Activated gamma-delta T cell treated with Interleukin-2 at 50 U/mL for 16 hours (primary cell): Measurements from ENCODE around the gene ZYX.

Experiments
- DNase-seq: peaks from one replicate; pipeline ENCODE4 v3.0.0-alpha.2; 2020

ZYX gene, protein sequence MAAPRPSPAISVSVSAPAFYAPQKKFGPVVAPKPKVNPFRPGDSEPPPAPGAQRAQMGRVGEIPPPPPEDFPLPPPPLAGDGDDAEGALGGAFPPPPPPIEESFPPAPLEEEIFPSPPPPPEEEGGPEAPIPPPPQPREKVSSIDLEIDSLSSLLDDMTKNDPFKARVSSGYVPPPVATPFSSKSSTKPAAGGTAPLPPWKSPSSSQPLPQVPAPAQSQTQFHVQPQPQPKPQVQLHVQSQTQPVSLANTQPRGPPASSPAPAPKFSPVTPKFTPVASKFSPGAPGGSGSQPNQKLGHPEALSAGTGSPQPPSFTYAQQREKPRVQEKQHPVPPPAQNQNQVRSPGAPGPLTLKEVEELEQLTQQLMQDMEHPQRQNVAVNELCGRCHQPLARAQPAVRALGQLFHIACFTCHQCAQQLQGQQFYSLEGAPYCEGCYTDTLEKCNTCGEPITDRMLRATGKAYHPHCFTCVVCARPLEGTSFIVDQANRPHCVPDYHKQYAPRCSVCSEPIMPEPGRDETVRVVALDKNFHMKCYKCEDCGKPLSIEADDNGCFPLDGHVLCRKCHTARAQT

DNA sequence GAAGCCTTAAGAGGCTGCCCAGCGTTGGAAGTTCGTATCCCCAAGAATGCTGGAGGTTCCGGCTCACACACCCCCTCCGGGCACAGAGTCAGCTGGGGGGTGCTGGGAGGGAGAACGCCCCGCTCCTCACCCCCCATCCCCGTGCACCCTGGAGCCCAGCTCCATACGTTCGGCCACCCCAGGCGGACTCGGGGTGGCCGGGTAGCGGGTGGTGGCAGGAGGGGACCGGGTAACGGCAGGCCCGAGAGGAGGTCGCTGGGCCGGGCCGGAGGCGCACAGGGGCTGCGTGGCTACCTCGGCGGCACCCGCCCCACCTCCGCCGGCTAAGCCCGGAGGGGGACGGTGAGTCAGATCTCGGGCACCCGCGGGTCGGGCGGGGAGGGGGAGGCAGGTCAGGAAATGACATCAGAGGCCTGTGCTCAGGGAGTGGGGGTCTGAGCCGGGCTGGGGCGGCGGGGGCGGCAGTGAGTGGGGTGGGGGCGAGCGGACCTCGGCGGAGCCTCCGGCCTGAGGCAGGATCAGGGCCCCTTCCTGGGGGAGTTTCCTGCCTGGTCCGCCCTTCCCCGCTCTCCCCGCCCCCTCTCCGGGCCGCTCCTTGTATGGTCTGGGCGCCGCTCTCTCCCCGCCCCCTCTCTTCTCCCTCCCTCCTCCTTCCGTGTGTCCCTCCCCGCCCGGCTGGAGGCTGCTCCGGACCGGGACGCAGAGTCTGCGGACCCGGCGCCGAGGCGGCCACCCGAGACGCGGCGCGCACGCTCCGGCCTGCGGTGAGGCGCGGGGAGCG, at the start of gene ZYX:
ZYX (plus strand) TSS at position 700 of the 781 bp plus-strand sequence. CDS start 227 bp downstream, outside the sequence.
- DNase-seq = peak; percentile 89

DNA sequence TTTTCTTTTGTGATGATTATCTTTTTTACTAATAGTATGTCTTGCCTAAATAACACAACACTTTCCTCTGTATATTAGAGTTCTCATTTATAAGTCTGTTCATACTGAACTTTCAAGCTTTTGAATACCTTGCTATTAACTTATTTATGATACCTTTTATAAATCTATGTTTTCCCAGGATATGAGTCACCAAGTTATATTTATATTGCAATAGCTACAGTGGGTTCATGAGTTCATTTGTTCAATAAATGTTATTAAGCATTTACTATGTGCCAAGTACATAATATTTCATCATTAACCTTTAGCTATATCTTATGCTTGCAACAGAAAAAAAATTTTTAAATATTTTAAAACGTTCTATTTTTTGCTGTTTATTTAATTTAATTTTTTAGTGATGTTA, 46.9 kb upstream of the ZYX start:
- DNase-seq = no peak

DNA sequence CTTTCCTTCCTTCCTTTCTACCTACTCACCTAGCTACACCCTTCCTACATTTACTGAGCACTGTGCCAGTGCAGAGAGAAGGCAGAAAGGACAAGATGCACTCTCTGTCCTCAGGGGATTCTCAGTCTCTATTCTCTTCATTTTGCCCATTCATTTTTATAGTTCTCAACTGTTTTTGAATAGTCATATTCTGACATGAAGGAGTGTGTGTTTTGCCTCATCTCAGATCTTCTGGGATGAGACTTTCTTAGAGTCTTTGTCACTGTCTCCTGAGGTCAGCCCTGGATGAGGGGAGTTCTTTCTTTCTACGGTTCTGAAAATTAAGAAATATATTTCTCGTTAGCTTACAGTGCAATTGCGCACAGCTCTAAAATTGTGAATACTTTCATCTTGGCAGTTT, 43.9 kb upstream of the ZYX start:
- no peak for DNase-seq

DNA sequence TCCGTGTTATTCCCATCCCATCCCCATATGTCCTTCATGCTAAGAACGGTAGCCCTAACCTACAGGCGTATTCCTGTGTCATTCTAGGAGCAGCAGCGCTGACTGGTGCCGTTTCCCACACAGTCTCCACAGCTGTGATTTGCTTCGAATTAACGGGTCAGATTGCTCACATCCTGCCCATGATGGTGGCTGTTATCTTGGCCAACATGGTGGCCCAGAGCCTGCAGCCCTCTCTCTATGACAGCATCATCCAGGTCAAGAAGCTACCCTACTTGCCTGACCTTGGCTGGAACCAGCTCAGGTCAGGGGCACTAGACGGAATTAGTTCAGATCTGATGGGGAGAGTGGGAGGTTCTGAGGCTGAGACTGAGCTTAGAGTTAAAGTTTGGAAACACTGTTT, 39.3 kb upstream of the ZYX start:
- DNase-seq = no peak

DNA sequence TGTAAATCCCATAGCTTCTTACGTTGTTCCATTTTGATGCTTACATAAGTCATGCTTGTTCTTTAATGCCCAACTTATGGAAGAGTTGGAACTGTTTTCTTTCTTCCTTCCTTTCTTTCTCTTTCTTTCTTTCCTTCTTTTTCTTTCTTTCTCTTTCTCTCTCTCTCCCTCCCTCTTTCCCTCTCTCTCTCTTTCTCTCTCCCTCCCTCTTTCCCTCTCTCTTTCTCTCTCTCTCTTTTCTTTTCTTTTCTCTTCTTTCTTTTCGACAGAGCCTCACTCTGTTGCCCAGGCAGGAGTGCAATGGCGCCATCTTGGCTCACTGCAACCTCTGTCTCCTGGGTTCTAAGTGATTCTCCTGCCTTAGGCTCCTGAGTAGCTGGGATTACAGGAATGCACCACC, 37.5 kb upstream of the ZYX start:
- DNase-seq = no peak

DNA sequence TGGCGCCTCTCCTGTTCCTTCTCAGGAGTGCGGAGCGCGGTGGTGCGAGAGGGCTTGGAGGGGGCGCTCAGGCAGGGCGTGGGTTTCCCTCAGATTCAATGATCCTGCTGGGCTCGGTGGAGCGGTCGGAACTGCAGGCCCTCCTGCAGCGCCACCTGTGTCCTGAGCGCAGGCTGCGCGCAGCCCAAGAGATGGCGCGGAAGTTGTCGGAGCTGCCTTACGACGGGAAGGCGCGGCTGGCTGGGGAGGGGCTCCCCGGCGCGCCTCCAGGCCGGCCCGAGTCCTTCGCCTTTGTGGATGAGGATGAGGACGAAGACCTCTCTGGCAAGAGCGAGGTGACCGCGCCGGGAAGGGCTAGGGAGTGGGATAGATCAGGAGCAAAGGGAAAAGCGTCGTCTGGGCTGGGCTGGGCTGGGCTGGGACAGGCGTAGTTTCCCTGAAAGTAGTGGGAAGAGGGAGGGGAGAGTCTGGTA, 35.7 kb upstream of the ZYX start:
- DNase-seq = peak; percentile 63

DNA sequence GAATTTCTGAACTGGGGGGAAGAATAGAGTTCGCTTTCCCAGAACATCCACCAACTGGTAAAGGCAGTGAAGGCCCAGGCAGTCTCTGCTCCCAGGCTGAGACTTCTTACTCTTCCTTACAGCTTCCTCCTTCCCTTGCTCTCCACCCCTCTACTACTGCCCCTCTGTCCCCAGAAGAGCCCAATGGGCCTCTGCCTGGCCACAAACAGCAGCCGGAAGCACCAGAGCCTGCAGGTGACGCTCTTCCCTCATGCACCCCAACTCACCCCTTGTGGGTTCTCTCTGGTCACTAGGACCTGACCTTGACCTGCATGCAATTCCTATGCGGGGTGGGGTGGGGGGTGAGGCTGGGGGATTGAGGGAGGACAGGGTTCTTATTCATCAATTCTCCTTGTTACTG, 35.1 kb upstream of the ZYX start:
- no peak for DNase-seq

DNA sequence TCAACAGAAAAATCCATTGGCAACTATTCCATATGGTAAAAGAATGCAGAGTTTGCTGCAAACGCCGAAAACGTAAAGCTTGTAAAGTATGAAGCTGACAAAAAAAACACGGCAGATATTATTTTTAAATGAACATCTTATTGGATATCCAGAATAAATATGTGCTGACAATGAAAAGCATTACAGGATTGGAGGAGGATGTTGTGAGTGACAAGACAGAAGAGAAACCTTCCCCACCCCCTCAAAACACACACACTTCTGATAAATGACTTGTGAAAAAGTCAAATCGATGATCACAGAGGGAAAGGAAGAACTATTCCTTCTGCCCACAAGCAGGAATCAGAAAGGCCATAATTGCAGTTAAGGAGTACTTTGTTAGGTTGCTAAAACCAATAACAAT, 33.2 kb upstream of the ZYX start:
- DNase-seq = no peak

DNA sequence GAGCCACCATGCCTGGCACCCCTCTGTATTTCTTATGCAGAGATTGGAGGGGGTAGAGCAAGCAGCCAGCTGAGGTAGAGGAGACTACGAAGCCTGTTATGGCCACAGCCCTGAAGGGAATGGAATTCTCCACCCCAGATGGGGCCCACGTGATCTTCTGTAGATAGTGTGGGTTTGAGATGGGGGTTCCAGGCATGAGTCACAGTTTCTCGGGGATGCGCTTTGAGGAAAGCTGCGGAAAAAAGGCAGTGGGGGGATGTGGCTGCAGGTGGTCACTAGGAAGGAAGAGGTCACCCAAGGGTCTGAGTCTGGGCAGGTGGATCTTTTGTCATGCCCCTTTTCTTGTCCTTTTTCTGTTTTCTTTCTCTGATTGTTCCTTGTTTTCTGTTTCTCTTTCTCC, 30.1 kb upstream of the ZYX start:
- no peak for DNase-seq

DNA sequence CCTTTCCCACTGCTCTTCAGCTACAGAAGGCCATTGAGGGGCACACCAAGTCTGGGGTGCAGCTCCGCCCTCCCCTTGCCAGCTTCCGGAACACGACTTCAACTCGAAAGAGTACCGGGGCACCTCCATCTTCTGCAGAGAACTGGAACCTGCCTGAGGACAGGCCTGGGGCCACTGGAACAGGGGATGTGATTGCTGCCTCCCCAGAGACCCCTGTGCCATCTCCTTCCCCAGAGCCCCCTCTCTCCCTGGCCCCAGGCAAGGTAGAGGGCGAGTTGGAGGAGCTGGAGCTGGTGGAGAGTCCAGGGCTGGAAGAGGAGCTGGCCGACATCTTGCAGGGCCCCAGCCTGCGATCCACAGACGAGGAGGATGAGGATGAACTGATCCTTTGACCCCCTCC, 29.6 kb upstream of the ZYX start:
- DNase-seq = no peak

DNA sequence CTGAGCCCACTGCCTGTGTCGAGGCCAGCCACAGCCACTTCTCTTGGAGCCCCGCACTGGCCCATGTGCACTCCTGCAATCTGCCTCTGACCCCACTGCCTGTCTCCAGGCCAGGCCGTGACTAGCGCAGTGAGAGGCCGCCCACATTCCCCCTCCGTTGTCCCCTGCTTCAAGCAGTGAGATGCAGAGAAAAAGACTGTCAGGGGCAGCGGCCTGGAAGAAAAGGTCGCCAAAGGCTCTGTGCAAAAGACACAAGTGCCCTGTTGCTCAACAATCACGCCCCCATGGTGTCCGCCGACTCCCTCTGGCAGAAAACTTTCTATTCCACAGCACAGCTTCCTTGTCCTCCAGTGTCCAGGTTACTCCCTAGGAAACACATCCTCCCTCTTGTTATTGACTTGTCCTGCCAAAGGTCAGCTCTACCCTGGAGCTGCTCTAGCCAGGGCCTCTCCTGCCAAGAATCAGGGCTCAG, 28.6 kb upstream of the ZYX start:
- no peak for DNase-seq

DNA sequence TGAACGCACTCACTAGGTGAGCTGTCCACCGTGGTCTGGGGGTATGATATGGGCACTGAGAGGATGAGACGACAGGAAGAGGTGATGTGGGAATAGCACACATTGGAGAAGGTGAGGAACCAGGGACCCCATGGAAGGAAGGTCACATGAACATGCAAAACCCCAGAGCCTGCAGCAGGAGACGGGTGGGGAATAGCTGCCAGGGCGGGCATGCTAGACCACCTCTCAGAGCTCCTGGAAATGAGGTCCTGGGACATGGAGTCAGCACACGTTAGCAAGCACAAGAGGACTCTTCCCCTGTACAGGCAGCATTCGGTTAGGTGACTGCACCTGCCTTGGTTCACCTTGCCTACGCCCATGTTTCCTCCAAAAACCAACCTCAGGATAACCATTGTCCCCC, 26.8 kb upstream of the ZYX start:
- no peak for DNase-seq

DNA sequence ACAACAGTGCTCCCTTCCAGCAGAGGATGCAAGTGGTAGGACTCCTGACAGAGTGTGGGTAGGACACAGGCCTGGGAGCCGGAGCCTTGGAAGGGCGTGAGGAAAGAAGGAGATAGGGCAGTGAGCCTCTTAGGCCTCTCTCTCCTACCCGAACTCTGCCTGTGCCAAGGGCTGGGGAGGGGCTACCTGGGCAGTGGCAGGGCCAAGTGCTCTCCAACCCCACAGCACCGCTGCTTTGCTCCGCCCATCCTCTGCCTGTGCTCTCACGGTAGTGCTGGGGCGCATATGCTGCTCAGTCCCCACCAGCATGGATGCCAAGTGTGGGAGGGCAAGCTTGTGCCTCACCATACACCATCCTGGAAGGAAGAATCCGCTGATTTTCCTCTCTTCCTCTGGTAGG, 26.2 kb upstream of the ZYX start:
- DNase-seq = no peak

DNA sequence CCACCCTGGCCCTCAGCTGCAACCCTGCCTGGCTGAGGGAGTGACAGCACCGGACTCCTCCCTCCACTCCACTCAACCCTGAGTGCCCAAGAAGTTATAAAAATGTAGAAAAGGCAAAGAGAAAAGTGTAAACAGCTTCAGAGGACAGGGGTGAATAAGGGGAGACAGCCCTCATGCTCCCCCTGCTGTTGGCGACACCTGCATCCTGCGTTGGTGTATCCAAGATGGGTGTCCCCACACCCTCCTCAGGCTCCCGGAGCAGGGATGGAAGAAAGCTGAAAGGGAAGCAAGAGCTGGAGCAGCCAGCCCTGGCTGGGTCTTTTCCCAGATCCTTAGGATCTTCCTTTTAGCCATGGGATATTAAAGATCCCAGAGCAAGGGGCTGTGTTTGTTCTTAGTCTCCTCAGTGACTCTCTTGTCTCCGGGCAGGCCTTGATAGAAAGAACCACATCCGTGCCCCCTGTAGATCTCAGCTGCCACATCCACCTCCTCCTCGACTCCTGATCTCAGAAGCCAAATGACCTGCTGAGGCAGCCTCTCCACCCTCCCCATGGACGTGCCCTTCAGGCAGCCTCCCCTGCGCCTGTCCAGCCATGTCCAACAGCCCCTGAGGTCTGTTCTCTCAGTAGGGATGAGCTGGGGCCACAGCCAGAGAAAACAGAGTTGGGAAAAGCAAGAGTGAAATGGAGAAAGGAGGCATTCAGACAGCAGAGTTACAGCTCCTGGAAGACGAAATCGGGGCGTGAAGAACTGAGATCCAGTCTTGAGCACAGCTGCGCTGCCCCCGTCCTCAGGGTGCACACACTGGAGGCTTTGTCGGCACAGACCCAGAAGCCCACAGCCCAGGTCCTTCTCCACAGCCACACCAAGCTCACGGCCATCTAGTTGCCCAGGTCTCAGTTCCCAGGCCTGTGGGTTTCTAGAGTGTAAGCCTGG, 25.4 kb upstream of the ZYX start:
- DNase-seq = no peak

DNA sequence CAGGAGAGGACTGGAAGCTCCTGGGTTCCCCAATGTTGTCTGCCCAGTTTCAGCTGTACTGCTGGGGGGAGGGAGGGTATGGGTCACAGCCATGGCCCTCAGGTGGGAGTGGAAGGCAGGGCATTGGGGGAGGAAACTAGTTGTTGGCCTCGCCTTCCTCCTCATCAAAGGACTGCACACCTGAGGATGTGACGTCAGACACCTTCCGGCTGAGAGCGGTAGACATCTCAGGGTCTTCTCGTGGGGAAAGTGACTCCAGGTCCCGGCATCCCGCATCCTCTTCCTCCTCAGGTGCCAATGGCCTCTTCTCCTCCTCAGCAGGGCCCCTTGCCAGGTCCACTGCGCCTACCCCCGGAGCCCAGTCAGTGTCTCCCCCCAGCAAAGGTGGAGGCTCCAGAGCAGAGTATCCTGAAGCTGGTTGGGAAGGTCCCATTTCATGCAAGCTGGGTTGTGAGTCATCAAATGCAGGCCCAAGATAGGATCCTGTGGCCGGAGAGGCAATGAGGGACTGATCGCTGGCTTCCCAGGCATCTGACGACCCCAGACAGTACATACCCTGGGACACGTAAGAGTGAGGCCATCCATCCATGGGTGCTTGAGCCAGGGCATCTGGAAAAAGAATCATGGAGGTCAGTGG, 24.6 kb upstream of the ZYX start:
- no peak for DNase-seq

DNA sequence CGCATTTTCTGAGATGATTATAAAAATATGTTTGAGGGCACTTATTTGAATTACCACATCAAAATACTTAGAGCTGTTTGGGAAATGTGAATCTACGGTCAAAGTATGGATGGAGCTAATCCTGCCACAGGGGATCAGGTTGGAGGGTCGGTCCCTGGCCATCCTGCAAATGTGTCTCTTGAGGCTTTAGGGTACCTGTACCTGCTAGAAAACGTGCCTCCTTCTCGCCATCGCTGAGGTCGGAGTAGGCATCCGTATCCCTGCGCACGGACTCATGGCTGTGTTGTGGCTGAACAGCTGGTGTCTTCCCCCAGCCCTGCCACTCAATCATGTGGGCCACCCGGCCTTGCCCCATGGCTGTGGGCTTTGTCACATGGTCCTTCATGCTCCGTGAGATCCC, 22.5 kb upstream of the ZYX start:
- DNase-seq = no peak

DNA sequence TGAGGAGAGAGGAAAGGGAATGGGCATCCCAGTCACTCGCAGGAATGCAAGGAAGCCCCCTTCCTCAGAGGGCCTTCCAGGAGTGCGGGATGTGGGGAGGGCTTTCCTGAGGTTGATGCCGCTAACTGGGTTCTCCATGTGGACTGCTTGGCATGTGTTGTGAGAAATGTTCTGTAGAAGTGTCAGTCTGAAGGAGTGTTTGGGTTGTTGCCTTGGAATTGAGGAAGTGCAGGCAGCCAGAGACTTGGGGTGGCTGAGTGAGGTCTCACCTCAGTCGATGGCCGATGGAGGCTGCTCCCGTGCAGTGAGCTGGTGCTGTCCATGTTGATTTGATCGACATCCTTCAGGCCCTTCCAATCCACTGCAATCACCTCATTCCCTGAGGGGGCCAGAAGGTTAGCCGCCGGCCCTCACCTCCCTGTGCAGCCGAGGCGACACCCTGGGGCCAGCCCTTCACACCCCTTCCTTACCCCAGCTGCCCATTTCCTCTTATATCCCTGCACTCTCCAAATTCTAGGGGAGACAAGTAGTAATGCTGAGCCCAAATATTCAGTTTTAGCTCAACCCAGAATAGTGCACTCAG, 21.3 kb upstream of the ZYX start:
- no peak for DNase-seq

DNA sequence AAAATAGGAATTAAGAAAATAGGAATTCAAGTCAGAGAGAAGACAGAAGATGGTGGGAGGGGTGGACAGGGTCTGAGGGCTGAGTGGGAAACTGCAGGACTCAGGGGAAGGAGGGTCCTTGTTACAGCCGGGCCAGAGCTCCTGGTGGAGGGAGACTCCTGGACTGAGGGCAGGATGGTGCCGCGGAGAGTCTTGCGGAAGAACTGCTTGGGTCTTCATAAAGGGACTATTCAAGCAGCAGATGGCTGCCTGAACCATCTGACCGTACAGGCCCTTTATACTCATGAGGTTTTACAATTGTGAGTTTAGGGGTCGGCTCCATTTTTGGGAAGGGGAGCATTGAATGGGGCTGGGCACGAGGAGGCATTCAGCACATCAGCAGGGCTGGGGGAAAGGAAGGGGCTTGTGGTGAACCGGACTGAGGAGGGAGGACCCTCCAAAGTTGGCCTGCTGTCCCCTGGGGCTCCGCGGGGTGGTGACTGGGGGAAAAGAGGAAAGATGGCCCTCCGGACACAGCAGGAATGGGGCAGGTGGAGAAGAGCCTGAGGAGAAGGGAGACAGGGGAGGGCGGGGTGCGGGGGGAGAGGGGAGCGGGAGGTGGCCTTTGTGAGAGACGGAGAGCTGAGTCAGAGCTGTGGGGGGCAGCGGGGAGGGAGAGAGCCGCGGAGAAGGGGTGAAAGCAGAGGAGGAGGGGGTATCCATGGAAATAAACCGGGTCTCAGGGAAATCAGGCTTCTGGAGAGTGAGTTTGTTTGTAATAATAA, 20.2 kb upstream of the ZYX start:
- no peak for DNase-seq

DNA sequence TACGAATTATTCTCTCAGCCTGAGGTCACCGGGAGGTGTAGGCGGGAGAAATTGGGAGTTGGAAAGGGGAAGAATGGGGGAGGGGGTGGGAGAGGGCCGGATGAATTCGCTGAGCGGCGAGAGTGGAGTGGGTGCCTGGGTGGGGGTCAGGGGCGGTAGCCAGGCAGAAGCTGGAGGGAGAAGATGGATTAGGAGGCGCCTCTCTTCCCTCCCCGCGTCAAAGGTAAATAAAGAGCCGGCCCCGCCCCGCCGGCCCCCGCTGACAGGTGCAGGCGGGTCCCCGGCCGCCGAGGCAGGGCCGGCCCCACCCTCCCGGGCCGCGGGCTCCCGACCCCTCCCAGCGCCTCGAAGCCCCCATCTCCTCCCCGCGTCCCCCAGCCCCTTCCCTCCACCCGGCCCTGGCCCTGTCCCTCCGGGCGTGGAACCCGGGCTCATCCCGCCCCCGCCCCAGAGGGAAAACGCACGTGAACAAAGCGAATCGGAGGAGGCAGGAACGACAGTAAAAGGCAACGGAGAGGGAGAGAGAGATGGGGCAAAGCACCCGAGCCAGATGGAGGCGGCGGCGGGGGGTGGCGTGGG, 19.5 kb upstream of the ZYX start:
- DNase-seq = no peak
